SK-N-MC (cell line): ENCODE data around the gene RIN3.

Experiments used
- DNase-seq: peaks from one replicate; pipeline ENCODE4 v3.0.0-alpha.2; 2011; ENCODE audit warnings: low read depth, low spot score
- H3K27ac ChIP-seq: fragments of 200-600 bp; sonication (generic); 2 replicates; pipeline ENCODE4 v1.5.1; 2016; ENCODE audit warnings: mixed run types
- H3K36me3 ChIP-seq: fragments of 200-600 bp; sonication (generic); 2 replicates; pipeline ENCODE4 v1.6.1; 2017; ENCODE audit warnings: antibody characterized with exemption, low read length, mixed read lengths; ENCODE audit not compliant: insufficient read depth
- H3K4me3 ChIP-seq: fragments of 200-600 bp; sonication (generic); 2 replicates; pipeline ENCODE4 v1.5.1; 2016
- H3K9ac ChIP-seq: fragments of 200-600 bp; sonication (generic); 2 replicates; pipeline ENCODE4 v1.8.0; 2017; ENCODE audit warnings: mixed run types, mixed read lengths; ENCODE audit not compliant: insufficient read length
- H3K9me3 ChIP-seq: fragments of 200-600 bp; sonication (generic); 2 replicates; pipeline ENCODE4 v1.6.1; 2017; ENCODE audit warnings: low read depth, mild to moderate bottlenecking, antibody characterized with exemption, low read length, moderate library complexity, mixed read lengths
- EZH2 ChIP-seq: fragments of 200-600 bp; sonication (generic); IDR thresholded peaks from one replicate; pipeline ENCODE4 v1.6.1; 2017; ENCODE audit warnings: antibody characterized with exemption
- FOXP2 ChIP-seq: optimal IDR thresholded peaks from 2 replicates; pipeline ENCODE3; 2011; ENCODE audit warnings: mild to moderate bottlenecking, moderate library complexity; ENCODE audit not compliant: insufficient read depth; ENCODE audit errors: extremely low read length, control extremely low read depth
- POLR2AphosphoS5 ChIP-seq: IDR thresholded peaks from 2 replicates; pipeline ENCODE4 v1.6.1; 2012; ENCODE audit warnings: mild to moderate bottlenecking, low read depth, low read length, borderline replicate concordance

RIN3 gene

DNA sequence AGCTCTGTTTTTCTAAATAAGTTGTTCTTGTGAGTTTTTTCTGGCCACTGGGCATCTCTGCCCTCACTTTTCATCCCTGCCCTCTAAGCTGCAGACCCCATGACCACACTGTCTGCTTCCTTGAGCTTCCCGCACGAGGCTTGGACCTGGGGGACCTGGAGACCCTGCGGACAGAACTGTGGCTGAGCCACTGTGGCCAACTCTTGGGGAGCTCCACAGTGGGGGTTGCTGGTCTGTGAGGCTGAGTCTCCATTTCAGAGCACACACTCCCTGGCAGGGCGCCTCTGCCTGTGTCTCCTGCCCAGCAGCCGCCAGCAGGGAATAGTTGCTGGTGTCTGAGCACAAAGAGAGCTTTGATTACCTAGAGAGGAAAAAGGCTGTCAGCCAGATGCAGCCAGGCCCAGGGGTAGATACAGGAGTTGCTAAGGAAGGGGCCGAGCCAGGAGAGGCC is 13.1 kb upstream of the RIN3 start:
- no peaks in the 10 kb centered on the region for H3K9me3 ChIP-seq
- no peak overlapping the region for H3K9ac ChIP-seq
- no peaks in the 10 kb centered on the region for H3K36me3 ChIP-seq
- H3K27ac ChIP-seq, result no peak overlapping the region
- TF ChIP-seq POLR2AphosphoS5, result no peak
- TF ChIP-seq EZH2, result no peak
- TF ChIP-seq FOXP2, result no peak
- no peak for DNase-seq
- H3K4me3 ChIP-seq, result no peak overlapping the region

DNA sequence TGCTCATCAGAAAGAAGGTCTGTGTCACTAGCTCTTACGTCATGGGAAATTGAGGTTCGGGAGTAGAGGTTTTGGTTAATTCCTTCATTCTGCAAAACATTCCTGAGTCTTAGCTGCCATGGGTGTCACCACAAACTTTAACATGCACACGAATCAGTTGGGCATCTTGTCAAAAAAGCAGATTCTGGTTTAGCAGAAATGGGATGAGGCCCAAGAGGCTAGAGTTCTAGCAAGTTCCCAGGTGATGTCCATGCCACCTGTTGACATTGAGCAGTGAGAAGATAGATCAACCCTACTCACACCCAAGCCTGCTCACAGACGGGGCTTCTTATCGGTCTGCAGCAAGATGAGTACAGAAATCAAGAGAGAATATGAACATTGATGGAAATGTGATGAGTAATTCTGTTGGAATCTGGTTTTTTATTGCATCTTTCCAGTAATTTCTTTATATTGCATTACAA is 11.7 kb upstream of the RIN3 start:
- no peak for DNase-seq
- TF ChIP-seq EZH2 (no peak), FOXP2 (no peak), POLR2AphosphoS5 (no peak)
- H3K9me3 ChIP-seq, result no peaks in the 10 kb centered on the region
- no peak overlapping the region for H3K27ac ChIP-seq
- no peak overlapping the region for H3K9ac ChIP-seq
- no peak overlapping the region for H3K4me3 ChIP-seq
- H3K36me3 ChIP-seq, result no peaks in the 10 kb centered on the region

DNA sequence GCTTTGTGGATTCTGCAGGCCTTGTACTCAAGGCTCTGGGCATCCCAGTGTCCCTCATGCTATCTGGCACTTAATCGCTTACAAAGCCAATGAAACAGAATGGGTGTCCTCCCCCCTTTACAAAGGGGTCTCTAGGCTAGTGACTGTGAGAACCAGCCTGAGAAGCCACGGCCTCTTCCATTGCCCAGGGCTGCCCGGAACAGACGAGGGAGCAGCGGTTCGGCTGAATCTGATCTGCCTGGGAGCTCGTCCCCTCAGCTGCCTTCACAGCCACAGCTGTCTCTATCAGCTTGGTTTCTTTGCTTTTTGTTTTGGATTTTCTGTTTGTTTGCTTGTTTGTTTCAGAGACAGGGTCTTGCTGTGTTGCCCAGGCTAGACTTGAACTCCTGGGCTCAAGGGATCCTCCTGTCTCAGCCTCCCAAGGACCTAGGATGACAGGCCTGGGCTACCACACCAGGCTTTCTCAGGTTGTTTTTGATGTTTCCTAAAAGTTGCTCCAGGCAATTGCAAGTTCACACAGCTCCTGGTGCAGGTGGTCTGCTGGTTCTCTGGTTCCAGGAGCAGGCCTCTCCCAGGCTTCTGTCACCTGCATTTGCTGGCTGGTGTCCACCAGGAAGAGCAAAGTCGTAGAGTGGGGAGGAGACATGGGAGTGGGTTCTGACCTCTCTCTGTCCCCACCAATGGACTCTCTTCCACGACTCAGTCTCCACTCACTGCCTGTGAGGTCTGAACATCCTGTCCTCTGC is 10.9 kb upstream of the RIN3 start:
- DNase-seq, result no peak
- no peak overlapping the region for H3K27ac ChIP-seq
- H3K36me3 ChIP-seq, result no peaks in the 10 kb centered on the region
- no peak overlapping the region for H3K9ac ChIP-seq
- TF ChIP-seq POLR2AphosphoS5 (no peak), EZH2 (no peak), FOXP2 (no peak)
- no peak overlapping the region for H3K4me3 ChIP-seq
- H3K9me3 ChIP-seq, result no peaks in the 10 kb centered on the region

DNA sequence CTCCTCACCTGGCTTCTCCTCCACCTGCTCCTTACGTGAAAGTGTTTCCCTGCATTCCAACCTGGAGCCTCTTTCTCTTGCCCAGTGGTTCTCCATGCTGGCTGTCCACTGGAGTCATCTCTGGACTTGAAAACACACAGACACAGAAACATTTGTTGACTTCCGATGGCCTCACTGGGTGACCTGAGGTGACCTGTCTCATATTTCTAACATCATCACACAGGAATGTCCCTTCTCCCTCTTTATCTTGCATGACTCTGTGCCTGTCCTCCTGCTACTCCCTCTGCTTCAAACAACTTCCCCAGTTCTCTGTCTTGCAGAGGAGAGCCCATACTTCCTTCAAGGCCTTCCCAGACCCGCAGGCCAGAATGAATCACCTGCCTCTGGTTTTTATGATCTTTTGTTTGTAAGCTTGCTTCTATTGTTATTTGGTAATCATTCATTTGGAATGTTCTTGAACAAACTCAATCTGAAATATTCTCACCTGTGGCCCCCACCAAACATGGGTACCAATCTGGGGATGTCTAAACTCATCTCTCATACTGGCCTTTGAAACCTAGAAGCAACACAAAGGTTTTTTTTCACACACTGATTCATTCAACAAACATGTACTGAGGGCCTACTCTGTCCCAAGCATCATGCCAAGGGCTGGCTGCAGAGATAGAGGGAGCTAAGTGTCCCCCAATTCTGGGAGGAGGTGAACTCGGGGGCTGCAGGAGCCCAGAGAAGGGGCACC is 9.7 kb upstream of the RIN3 start:
- Histone ChIP-seq H3K27ac (no peak overlapping the region), H3K4me3 (no peak overlapping the region), H3K36me3 (no peaks in the 10 kb centered on the region), H3K9me3 (no peaks in the 10 kb centered on the region), H3K9ac (no peak overlapping the region)
- no peak for DNase-seq
- TF ChIP-seq EZH2 (no peak), FOXP2 (no peak), POLR2AphosphoS5 (no peak)

DNA sequence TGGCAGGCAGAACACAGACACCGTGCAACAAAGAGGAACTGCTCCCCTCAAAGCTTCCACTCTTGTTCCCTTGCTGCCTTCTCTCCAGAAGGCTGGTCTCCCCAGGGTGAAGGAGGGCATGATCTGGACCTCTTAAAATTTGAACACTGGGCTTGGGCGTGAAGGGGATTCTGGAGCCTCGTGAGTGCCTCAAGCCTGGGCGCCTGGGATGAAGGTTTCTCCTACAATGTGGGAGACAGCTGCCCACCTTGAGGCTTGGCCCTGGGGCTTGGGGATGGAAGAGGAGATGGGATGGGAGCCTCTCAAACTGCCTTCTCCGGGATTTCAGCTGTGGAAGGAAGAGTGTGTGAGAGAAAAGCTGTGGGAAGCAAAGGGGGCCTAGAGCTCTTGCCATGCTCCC is 7.8 kb upstream of the RIN3 start:
- Histone ChIP-seq H3K9ac (no peak overlapping the region), H3K36me3 (no peaks in the 10 kb centered on the region), H3K9me3 (no peaks in the 10 kb centered on the region), H3K27ac (no peak overlapping the region), H3K4me3 (no peak overlapping the region)
- TF ChIP-seq EZH2 (no peak), POLR2AphosphoS5 (no peak), FOXP2 (no peak)
- DNase-seq, result no peak

DNA sequence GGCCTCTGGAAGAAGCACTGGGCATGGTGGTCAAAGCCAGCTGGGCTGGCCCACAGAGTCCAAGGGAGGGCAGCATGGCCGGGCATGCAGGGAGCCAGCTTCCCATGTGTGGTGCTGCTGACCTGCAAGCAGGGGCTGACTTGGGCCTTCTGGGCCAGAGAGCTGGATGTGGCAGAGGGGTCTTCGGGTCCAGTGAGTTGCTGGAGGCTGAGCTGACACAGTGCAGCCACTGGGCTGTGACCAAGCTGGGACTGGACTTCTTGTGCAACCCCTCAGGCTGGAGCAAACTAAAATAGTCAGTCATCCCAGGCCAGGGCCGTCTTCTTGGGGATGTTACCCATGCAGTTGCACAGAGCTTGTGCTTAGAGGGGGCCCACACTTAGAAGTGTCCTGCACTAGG is 7.3 kb upstream of the RIN3 start:
- TF ChIP-seq EZH2, result no peak
- no peak for TF ChIP-seq FOXP2
- TF ChIP-seq POLR2AphosphoS5, result no peak
- no peaks in the 10 kb centered on the region for H3K9me3 ChIP-seq
- no peak for DNase-seq
- no peaks in the 10 kb centered on the region for H3K36me3 ChIP-seq
- no peak overlapping the region for H3K27ac ChIP-seq
- H3K9ac ChIP-seq, result no peak overlapping the region
- H3K4me3 ChIP-seq, result no peak overlapping the region

DNA sequence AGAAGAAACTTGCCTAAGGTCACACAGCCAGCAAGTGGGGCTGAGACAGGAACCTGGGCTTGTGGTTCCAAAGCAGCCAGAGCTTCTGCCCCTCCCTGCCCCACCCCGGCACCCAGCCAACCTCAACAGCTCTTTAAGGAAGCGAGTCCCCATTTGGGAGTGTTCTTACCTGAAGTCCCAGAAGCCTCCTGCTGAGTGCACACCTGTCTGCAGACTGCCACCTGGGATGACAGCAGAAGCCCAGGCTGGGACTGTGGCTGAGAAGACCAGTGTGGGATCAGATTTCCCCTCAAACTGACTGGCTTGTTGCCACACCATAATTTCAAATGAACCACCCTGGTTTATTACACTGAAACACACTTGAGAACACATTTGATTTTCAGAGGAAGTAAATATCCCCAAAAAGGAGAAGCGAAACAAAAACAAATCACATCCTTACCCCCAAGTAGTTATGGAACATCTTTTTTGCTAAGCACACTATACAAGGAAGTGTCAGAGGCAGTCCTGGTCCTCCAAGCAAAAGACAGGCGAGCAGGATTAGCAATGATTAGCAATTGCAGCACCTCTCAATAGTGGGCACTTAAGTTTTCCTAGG is 6.3 kb upstream of the RIN3 start:
- no peak overlapping the region for H3K9ac ChIP-seq
- H3K27ac ChIP-seq, result no peak overlapping the region
- TF ChIP-seq POLR2AphosphoS5 (no peak), FOXP2 (no peak), EZH2 (no peak)
- H3K36me3 ChIP-seq, result no peaks in the 10 kb centered on the region
- H3K4me3 ChIP-seq, result no peak overlapping the region
- no peaks in the 10 kb centered on the region for H3K9me3 ChIP-seq
- no peak for DNase-seq

DNA sequence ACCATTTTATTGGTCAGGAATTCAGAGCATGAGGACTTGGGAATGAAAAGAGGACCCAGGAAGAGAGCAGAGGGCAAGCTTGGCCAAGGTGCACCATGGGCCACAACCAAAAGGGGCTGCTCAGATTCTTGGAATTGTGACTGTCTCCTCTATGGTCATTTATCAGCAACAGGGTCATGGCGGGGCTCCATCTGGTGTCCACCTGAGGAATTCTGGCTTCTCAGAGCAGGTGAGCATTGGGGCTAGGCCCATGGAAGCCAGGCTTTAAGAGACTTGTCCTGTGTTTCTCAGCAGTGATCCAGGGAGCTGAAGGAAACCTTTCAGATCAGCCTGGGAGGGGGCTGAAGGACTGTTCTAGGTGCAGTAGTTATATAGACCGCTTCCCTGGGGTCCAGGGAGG is 2.6 kb upstream of the RIN3 start:
- no peak overlapping the region for H3K4me3 ChIP-seq

More for the DNA sequence above, 2.6 kb upstream of the RIN3 start:
- Histone ChIP-seq H3K9ac (no peak overlapping the region), H3K36me3 (no peaks in the 10 kb centered on the region), H3K9me3 (no peaks in the 10 kb centered on the region), H3K27ac (no peak overlapping the region)
- TF ChIP-seq POLR2AphosphoS5 (no peak), EZH2 (no peak), FOXP2 (no peak)
- DNase-seq, result no peak
